Stimulated activated CD4-positive, alpha-beta T cell treated with anti-CD3 and anti-CD28 coated beads, TNF-alpha, amount 100 ng/mL, for 24 hours (primary cell): ENCODE data around the gene MFN2.
"Not testable (repeated sequence)": the region's sequence is repeated elsewhere in the genome, so short reads cannot be mapped to it uniquely, and the experiment has no call there.

Source experiments
- DNase-seq, 3 experiments: peaks; one replicate each; pipeline ENCODE4 v3.0.0-alpha.2; 2020; ENCODE audit warnings: low read depth in 3 of 3

The MFN2 gene

DNA sequence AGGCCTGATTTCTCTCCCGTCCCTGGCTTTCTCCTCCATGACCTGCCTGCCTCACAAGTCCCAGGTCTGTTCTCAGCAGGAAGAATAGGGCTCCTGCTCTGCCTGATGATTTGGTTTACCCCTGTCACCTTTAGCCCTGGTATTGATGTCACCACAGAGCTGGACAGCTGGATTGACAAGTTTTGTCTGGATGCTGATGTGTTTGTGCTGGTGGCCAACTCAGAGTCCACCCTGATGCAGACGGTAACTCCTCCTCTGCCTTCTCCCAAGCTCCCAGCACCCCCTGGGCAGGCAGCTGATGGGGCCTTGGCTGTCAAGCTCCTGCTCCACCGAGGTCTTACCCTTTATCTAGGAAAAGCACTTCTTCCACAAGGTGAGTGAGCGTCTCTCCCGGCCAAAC, 18.4 kb downstream of the MFN2 start:
- no peak for DNase-seq

DNA sequence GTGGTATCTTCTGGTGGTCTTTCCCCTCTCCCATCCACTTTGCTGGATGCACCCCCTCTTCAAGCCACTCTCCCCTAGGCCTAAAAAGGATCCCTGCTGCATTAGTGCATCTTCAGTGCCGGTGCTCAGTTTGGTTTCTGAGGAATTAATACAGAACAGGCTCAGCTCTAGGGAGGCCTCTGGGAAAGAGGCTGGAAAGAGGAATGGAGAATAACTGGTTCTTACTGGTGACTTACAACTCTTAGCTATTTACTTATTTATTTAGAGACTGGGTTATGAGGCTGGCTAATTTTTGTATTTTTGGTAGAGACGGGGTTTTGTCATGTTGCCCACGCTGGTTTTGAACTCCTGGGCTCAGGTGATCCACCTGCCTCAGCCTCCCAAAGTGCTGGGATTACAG, 19.0 kb downstream of the MFN2 start:
- DNase-seq, result no peak

DNA sequence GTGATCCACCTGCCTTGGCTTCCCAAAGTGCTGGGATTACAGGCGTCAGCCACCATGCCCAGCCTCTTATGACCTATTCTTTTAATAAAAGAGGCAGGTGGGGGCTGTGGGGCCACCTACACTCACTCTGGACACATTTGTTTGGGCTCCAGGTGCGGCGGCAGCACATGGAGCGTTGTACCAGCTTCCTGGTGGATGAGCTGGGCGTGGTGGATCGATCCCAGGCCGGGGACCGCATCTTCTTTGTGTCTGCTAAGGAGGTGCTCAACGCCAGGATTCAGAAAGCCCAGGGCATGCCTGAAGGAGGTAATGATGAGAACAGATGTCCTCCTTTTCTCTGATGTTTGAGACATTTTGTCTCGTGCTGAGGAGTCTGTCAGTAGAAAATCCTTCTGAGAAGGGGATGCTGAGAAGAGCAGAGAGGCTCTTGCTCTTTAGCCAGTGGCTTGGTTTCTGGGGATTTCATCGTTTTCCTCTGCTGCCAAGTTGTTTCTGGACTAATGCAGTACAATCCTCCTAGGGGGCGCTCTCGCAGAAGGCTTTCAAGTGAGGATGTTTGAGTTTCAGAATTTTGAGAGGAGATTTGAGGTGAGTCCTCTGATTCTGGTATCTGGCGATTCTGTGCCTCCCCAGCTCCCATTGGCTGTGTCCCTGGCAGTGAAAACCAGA, 21.1 kb downstream of the MFN2 start:
- peak in 1 of 3 experiments; percentile 37 for DNase-seq

DNA sequence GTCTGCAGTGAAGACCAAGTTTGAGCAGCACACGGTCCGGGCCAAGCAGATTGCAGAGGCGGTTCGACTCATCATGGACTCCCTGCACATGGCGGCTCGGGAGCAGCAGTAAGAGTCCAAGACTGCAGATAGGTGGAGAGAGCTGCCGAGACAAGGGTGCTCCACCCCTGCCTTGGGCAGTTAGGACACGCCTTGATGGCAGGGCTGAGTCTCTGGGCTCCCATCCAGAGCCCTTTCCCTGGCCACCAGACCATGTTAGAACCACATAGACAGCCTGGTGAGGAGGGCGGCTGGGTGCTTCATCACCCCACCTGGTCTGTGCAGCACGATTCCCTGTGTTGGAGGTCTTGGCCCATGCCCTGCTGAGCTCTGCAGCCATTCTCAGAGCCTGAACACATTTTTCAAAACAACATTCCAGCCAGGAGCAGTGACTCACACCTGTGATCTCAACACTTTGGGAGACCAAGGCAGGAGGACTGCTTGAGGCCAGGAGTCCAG, 21.8 kb downstream of the MFN2 start:
- no peak for DNase-seq

DNA sequence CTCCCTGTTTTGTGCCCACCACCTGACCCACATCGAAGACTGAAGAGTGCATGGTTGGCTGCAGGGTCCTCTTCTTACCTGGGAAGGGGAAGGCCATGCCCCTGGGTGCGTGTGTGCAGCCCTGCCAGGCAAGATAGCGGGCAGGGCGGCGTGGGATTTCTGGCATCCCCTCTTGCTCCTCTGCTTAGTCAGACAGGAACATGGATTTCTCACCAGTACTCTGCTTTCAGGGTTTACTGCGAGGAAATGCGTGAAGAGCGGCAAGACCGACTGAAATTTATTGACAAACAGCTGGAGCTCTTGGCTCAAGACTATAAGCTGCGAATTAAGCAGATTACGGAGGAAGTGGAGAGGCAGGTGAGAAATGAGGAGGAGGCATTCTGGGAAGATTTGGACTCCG, 23.5 kb downstream of the MFN2 start:
- no peak for DNase-seq

DNA sequence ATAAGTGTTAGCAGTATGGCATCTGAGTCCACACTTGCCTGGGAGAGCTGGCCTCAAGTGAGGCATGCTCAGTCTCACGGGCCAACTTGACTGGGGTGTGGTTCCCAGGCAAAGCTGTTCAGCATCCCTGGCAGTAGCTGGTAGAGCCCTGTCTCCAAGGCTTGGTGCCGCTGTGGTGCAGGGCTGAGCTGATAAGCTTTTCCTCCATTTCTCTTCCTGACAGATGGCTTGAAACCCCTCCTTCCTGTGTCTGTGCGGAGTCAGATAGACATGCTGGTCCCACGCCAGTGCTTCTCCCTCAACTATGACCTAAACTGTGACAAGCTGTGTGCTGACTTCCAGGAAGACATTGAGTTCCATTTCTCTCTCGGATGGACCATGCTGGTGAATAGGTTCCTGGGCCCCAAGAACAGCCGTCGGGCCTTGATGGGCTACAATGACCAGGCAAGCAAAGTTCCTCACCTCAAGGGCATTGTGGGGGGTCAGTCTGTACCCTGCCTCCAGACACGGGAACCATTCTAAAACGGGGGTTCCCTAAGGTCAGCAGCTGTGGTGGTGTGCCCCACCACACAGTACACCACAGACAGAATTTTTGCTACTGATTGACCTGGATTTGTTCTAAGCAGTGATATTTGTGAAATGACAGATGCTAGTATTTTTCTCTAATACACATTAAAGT, 25.4 kb downstream of the MFN2 start:
- DNase-seq, result no peak

DNA sequence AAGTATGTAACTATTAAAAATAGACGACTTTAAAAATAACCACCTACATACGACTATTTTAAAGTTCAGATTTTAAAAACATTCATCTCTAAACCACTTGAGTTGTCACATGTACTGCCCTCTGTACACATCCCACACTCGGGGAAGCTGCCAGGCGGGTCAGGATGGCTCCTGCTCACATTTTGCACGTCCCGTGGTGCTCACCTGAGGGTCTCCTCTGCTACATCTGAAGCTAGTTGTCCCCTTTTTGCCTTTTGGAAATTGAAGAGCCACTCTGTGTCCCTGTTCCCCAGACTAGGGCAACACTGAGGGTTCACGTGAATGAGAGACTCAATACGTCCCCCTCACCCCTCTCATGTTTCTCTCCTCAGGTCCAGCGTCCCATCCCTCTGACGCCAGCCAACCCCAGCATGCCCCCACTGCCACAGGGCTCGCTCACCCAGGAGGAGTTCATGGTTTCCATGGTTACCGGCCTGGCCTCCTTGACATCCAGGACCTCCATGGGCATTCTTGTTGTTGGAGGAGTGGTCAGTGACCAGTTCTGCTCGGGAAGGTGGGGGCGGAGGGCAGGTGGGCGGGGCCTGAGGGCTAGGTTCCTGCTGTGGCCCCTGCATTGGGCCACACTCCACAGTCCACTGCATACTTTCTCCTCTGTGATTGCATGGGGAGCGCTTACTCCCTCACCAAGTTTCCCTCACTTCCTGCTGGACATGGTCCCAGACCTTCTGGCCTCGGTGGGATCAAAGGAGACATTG, 26.1 kb downstream of the MFN2 start:
- DNase-seq, result no peak

DNA sequence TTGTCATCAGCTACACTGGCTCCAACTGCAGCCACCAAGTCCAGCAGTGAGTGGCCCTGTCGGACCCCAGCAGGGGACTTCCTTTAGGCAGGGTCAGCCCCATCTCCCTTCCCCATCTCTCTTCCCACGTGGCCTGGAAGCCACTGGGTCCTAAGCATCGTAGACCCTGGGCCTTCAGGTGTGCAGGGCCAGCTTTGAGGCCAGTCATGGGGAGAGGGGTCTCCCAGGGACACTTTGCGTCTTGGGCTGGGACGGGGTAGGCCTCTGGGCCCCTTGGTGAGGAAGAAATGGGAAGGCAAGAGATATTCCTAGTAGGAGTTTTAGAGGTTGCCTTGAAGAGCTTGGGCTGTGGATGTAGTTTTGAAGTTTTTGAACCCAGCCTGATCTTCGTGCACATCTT, 27.0 kb downstream of the MFN2 start:
- no peak for DNase-seq

DNA sequence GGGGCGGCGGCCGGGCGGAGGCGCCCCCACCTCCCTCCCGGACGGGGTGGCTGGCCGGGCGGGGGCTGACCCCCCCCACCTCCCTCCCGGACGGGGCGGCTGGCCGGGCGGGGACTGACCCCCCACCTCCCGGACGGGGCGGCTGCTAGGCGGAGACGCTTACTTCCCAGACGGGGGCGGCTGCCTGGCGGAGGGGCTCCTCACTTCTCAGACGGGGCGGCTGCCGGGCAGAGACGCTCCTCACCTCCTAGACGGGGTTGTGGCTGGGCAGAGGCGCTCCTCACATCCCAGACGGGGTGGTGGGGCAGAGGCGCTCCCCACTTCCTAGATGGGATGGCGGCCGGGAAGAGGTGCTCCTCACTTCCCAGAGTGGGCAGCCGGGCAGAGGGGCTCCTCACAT, 28.1 kb downstream of the MFN2 start:
- DNase-seq, result not testable (repeated sequence)

DNA sequence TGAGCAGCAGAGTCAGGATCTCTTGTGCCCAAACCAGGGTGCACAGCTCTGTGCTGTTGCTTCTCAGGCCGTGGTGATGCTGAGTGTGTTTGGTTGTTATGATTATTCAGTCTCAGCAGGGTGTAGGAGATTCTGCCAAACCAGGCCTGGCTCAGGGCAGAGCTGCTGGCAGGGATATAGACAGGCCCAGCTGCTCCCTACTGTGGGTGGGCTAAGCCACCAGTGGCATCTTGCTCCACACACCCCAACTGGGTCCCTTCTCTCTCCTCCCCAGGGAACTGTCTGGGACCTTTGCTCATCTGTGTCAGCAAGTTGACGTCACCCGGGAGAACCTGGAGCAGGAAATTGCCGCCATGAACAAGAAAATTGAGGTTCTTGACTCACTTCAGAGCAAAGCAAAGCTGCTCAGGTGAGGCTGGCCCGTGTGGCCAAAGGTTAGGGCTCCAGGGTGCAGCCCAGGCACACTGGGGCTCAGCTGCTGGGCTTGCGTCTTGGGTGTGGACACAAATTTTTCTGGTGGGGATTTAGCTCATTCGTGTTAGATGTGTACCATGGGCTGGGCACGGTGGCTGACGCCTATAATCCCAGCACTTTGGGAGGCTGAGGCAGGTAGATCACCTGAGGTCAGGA, 29.2 kb downstream of the MFN2 start:
- DNase-seq, result no peak

DNA sequence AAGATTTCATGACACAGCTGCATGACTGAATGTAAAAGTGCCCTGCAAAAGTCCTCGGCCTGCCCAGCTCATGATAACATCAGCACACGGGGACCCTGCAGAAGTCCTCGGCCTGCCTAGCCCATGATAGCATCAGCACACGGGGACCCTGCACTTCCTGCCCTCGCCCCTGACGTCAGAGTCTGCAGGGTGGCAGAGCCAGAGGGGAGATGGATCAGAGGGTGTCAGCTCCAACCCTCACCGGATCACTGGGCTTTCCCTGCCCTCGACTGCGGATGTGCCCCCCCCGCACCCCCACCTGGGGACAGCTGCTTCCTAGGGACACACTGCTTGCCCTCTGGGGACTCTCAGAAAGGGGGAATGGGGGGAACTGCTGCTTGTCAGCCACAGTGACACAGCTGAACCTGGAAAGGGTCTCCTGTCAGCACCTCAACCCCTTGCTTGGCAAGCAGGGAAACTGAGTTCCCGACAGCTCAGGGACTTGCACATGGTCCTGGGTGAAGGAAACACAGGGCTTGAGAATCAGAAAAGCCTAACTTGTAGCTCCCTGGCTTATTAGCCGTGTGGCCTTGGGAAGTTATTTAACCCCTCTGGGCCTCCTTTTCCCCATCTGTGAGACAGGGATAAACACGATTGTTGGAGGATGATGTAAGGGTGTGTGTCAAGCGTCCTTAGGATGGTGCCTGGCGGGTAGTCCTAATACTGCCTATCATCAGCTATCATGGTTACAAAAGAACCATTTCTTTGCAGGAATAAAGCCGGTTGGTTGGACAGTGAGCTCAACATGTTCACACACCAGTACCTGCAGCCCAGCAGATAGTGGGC, 30.7 kb downstream of the MFN2 start:
- DNase-seq, result no peak

DNA sequence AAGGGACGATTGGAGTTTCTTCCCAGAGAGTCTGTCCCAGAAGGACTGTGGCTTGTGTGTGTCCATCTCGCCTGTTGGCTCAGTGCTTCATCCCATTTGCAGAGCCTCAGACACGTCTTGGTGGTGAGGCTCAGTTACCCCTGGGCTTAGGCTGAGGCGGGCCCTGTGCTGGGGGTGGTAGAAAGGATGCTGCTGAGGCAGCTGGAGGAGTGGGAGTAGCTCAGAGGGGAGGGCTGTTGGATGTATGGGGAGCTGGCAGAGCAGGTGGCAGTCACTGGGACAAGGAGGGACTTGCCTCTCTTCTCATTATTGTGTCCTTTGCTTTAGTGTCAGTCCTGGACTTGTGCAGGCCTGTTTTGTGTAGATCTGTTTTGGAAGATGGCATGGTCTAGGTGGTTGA, 31.8 kb downstream of the MFN2 start:
- no peak for DNase-seq

DNA sequence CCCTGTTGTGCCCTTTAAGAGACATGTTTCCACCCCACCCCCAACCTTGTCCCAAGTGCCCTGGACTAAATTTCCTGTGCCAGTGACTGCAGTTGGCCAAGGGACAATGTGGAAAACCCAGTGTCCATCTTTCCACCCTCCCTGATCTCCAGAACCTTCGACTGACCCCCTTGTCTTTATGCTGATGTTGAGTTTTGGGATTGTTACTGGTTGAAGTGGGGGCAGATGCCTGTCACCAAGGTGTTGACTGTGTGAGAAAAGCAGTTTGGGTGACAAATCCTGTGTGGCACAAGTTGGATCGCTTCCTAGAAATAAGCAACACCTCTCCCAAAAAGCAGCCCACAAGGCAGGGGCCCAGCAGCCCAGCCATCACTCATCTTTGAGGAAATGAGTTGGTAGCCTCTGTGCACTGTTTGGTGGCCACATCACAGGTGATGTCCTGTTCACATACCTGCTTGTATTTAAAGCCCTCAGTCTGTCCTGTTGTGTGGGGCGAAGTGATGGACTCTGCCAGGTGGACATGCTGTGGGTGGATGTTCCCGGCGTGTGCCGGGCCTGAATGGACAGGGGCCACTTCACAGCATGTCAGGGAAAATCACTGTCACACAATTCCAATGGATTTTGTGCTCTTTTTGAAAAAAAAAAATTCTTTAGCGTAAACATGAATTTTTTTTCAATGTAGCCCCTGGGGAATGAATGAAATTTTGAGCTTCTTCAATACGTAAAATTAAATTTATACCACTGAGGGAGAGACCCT, 32.5 kb downstream of the MFN2 start:
- no peak for DNase-seq

DNA sequence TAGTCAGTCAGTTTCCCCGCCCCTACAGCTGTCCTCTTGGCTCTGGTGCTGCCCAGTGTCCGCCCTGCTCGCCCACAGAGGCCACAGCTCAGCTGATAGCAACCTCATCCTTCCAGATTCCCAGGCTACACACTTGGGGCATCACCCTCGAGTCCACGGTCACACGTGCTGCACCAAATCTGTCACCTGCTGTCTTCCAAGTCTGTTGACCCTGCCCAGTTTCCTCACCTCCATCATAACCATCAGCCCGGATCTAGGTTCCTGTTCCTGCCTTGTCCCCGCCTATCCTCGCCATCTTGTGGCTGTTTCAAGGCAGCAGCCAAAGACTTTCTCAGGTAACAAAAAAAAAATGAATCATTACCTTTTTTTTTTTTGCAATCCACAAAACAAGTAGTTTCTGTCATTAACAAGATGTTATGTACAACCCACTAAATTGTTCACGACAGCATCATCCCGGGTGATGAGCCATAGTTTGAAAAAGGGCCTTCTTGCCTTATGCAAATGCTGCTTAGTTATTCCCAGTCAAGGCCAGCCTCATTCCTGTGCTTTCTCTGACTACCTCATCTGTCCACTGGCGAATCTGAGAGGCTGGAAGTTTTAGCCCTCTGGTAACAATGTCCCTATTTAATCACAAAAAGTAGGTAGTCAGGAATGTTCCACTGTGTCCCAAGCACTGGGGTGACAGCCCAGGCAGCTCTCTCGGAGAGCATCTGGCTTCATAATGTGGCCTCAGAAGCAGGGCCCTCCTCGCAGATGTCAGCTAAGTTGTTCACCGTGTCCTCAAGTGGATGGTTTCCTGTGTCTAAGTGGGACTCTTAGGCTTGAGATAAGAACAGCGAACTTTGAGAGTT, 34.1 kb downstream of the MFN2 start:
- DNase-seq, result no peak

DNA sequence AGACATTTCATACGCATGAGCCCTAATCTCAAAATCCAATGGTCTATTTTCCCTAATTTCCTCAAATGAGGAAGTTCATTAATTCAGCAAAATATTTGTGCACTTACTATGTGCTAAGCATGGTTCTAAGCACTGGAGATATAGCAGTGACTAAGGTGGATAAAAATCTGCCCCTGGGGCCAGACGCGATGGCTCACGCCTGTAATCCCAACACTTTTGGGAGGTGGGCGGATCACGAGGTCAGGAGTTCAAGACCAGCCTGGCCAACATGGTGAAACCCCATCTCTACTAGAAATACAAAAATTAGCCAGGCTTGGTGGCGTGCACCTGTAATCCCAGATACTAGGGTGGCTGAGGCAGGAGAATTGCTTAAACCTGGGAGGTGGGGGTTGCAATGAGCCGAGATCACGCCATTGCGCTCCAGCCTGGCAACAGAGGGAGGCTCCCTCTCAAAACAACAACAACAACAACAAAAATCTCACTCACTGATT, 34.8 kb downstream of the MFN2 start:
- no peak for DNase-seq

DNA sequence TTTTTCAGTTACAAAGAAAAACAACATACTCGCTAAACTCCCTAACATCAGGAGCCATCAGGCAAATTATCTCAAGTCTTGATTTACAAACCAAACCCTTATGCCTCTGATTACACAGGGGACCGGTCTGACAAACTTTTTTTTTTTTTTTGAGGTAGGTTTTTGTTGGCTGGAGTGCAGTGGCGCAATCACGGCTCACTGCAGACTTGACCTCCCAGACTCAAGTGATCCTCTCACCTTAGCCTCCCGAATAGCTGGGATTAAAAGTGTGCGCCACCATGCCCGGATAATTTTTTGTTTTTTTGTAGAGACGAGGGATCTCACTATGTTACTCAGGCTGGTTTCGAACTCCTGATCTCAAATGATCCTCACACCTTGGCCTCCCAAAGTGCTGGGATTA, 35.3 kb downstream of the MFN2 start:
- no peak for DNase-seq

DNA sequence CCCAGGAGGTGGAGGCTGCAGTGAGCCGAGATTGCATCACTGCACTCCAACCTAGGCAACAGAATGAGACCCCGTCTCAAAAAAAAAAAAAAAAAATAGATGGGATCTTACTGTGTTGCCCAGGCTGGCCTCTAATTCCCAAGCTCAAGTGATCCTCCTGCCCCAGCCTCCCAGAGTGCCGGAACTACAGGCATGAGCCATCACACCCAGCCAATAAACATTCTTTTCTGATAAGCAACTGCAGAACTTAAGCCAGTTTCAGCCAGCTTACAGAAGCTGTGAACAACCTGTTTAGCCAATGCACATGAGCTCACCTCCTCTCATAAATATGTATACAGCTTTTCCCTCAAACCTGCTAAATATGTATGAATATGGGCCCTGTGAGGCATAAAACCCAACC, 35.9 kb downstream of the MFN2 start:
- no peak for DNase-seq

DNA sequence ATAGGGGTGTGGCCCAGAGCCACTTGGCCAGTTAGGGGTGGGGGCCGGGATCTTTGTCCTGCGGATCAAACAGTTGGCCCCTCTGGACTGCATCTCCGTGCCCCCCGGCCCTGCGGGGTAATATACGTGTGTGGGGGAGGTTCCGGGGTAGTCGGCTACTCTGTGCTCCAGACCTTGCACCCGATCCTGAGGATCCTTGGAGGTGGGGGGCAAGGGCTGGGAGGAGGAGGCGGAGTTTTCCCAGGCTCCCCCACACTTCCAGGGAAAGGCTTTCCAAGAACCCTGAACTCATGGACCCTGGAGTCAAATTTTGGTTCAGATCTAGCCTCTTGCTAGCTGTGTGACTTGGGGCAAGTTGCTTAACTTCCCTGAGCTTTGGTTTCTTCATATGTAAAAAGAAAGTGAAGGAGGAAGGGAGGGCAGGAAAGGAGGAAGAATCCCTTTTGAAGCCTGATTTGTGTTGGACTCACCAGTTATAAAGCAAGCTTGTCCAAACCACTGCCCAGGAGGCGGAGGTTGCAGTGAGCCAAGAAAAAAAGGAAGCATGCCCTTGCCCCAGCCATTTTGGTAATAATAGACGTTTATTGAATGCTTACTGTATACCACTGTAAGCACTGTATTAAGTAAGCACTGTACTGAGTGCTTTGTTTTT, 39.7 kb downstream of the MFN2 start:
- DNase-seq, result no peak

DNA sequence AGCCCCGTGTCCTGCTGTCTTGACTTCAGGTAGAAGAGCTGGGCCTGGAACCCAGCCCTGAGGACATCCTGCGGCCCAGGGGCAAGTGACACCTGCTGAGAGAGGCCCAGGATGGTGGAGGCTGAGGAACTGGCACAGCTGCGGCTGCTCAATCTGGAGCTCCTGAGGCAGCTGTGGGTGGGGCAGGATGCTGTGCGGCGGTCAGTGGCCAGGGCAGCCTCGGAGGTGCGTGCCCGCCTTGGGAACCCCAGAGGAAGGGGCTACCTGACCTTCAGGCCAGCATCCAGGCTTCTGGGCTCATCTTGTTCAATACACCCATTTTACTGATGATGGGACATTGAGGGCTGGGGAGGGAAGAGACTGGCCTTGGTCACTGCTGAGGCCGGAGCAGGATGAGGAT, 41.4 kb downstream of the MFN2 start:
- DNase-seq, result no peak
